GM18505 (cell line): ENCODE data around the gene SNCB.
"Not testable (repeated sequence)": the region's sequence is repeated elsewhere in the genome, so short reads cannot be mapped to it uniquely, and the experiment has no call there.

Experiments
- ATAC-seq: cut with Tn5 transposase; IDR thresholded peaks from one replicate; pipeline ENCODE4 v1.9.1; 2021; ENCODE audit not compliant: unreplicated experiment
- POLR2A ChIP-seq: IDR thresholded peaks from 4 replicates; pipeline ENCODE4 v1.6.1; 2011; ENCODE audit warnings: borderline replicate concordance; ENCODE audit not compliant: insufficient read depth, insufficient read length; ENCODE audit errors: extremely low read depth

The SNCB gene

DNA sequence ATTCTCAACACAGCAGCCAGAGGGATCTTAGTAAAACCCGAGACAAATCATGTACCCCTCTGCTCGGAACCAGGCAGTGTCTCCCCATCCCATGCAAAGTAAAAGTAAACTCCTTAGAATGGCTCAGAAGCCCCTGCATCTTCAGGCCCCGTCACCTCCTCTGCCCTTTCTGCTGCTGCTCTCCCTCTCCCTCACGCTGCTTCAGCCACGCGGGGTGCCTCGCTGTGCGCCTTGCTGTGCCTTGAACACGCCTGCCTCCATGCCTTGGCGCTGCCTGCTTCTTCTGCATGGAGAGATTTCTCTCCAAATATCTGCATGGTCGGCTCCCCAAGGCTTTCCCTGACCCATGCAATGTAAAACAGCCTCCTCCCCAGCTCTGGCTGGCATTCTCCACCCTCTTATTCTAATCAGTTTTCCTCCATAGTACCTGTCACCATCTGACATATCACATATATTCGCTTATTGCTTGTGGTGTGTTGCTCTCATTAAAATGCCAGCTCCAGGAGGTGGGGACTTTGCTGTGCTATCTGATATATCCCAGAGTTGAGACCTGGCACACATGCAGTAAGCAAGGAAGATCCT, 28.3 kb downstream of the SNCB start:
- ATAC-seq = no peak
- TF ChIP-seq POLR2A = no peak

DNA sequence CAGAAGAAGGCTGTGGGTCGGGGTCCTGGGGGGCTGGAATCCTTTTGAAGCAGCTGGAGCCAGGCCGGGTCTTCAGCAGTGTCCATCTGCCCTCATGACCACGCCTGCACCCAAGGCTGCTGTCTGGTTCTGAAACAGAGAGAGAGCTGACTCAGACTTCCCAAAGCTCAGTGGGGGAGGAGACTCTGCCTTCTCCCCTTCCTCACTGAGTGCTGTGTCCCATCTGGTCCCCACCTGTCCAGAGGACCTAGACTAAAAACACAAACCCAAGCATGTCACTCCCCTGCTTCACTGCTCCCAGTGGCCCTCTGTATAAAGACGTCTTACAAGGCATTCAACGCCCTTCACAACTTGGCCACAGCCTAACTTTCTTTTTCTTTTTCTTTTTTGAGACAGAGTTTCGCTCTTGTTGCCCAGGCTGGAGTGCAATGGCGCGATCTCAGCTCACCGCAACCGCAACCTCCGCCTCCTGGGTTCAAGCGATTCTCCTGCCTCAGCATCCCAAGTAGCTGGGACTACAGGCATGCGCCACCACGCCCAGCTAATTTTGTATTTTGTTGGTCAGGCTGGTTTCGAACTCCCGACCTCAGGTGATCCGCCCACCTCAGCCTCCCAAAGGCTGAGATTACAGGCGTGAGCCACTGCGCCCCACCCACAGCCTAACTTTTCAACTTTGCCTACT, 30.4 kb downstream of the SNCB start:
- ATAC-seq = not testable (repeated sequence)

DNA sequence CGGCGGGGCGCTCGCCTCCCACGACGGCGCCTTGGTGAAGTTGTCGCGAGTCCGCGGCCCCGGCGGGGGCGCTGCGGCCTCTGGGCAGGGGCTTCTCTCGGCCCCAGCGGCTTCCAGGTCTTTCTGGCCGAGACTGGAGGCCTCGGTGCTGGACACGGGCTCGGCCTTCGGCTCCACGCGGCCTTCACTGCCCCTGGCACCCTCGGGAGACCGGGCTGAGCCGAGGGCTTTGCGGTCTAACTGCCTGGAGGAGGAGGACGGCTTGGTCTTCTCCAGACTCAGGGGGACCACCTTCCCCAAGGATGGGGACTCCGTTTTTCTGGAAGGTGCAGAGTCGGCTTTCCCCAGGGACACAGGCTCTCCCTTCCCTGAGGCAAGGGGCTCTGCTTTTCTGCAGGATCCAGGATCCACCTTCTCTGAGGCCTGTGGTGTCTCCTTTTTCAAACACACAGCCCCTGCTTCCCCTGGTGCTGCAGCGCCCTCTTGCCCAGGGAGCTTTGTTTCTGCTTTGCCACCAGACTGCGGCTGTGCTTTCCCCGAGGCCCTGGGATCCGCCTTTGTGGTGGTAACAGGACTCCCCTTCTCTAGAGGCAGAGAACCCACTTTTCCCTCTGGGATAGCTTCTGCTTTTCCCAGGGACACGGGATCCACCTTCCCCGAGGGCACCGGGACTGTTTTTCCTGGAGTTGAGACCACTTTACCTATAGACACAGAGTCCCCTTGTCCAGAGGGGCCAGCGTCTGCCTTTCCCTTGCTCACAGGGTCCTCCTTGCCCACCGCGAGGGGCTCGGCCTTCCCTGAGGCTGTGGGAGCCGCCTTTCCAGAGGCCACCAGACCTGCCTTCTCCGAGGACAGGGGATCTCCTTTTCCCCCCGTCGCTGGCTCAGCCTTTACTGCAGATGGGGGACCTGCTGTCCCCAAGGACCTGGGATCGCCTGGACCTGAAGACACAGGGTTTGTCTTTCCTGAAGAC, 32.6 kb downstream of the SNCB start:
- TF ChIP-seq POLR2A = no peak
- ATAC-seq = no peak

DNA sequence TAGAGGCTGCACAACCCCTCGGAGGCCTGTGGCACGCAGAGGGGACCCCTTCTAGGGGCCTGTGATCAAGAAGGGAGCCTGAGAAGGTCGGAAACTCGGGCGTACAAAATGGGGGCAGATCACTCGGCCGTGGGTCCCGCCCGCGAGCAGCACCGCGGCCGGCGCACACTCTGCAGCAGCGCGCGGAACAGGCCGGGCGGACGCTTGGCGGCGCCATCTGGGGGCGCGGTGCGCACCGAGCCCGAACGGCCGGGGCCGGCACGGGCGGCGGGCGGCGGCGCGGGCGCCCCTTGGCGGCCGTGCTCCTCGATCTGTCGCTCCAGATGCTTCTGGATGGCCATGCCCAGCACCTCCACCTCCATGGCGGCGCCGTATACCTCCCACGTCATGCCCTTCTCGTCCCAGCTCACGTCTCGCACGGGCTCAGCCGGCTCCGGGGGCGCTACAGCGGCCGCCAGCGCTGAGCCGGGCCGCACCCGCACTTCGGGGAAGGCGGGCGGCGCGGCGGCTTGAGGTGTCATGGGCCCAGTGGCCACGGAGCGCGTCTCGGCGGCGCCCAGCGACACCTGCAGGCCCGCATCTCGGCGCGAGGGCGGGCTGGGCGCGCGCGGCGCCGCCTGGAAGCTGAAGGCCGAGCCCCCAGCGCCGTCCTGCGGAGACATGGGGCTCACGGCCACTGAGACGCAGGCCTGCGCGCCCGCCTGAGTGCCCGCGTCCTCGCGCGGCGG, 33.5 kb downstream of the SNCB start:
- ATAC-seq = peak; percentile 61
- TF ChIP-seq POLR2A = no peak

DNA sequence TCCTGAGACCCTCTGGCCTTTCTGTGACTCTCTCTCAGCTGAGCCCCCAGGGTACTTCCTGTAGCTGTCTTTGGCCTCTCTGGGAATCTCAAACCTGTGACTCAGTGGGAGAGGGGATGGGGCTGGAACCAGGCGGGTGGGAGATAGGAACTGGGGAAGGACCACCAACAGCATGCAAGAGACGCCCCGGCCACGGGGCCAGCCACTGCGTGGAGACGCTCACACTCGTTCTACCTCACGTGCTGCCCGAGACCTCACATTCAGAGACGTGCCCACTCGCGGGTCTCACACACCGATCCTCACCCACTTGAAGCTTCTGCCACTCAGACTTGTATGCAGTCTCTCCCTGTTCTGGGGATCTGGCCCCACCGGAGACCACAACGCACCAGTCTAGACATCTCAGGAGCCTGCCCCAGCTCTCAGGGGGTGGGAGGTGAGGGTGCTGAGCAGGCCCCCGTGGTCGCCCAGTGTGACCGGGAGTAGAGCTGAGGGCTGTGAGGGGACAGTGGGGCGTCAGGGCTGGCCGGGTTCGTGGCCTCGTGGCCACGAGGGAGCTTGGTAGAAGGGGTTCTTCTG, 34.2 kb downstream of the SNCB start:
- ATAC-seq = no peak
- TF ChIP-seq POLR2A = no peak

DNA sequence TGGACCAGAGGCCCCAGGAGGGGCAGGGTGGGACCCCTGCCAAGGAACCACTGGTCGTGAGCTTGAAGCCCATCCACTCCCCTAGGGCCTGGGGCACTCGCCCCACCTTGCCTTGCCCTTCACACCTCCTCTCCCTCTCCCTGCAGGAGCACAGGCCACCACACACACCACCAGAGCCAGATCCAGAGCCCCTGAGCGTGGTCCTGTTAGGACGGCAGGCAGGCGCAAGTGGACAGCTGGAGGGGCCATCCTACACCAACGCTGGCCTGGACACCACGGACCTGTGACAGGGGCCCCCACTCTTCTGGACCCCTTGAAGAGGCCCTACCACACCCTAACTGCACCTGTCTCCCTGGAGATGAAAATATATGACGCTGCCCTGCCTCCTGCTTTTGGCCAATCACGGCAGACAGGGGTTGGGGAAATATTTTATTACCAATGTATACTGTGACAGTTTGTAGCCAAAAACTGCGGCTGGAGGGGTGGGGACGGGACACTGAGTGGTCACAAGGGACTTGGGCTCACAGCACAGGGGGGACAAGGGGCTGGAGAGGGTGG, 34.9 kb downstream of the SNCB start:
- TF ChIP-seq POLR2A = no peak
- ATAC-seq = no peak

DNA sequence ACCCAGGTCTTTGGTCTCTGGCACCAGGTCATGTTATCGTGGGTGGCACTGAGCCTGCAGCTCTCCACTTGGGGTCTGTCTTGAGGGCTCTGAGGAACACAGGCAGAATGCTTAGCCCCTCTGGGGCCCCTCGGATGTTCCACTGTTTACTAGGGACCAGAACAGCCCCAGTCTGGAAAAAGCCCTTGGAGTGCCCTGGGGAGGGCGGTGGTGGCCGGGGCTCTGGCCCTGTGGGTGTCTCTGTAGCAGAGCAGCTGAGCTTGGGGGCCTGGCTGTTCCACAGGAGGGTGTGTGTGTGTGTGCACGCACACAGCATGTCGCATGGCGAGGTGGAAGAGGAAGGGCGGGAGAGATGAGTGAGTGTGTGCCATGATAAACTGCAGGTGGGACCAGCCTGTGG, 35.8 kb downstream of the SNCB start:
- ATAC-seq = no peak

DNA sequence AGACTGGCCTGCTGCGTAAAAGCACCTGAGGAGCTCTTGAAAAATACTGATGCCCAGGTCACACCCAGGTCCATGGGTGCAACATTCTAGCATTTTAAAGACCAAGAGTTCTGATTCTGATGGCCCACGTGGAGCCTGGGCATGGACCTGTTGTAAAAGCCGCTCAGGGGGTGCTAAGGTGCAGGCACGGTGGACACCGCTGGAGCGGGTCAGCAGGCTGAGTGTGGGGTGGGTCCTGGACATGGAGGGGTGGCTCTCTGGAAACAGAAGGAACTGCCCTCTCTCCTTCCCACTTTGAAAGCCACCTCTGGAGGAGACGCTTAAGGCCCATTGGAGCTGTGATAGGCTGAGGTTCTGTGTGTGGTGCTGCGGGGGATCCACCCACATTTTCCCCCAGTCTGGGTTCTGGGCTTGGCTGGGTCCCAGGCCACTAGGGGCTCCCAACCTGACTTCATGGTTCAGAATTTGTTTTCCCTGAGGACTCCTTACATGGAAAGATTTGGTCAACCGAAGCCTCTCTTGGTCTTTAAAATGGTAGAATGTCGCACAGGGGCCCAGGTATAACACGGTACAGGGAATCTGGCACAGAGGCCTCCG, 37.0 kb downstream of the SNCB start:
- TF ChIP-seq POLR2A = no peak
- no peak for ATAC-seq

More for the DNA sequence above, 35.8 kb downstream of the SNCB start:
- TF ChIP-seq POLR2A = no peak

DNA sequence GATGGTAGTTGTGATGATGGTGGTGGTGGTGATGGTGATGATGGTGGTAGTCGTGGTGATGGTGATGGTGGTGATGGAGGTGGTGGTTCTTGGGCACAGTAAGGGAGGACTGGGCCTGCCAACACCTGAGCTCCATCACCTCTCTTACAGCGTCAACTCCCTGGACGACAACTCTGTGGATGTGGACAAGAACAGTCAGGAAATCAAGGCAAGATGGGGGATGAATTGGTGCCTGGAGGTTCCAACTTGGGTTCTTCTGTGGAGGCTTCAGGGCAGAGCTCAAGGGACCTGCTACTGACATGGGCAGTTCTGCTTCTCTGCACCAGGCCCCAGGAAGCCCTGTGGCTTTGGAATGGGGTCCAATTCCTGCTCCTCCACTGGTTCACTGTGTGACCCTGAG, 37.8 kb downstream of the SNCB start:
- no peak for TF ChIP-seq POLR2A
- ATAC-seq = no peak

DNA sequence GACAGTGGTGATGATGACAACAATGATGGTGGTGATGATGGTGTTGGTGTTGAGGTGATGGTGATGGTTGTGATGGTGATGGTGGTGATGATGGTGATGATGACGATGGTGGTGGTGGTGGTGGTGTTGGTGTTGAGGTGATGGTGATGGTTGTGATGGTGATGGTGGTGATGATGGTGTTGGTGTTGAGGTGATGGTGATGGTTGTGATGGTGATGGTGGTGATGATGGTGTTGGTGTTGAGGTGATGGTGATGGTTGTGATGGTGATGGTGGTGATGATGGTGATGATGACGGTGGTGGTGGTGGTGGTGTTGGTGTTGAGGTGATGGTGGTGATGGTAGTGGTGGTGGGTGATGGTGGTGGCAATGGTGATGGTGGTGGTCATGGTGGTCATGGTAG, 38.7 kb downstream of the SNCB start:
- ATAC-seq = not testable (repeated sequence)

DNA sequence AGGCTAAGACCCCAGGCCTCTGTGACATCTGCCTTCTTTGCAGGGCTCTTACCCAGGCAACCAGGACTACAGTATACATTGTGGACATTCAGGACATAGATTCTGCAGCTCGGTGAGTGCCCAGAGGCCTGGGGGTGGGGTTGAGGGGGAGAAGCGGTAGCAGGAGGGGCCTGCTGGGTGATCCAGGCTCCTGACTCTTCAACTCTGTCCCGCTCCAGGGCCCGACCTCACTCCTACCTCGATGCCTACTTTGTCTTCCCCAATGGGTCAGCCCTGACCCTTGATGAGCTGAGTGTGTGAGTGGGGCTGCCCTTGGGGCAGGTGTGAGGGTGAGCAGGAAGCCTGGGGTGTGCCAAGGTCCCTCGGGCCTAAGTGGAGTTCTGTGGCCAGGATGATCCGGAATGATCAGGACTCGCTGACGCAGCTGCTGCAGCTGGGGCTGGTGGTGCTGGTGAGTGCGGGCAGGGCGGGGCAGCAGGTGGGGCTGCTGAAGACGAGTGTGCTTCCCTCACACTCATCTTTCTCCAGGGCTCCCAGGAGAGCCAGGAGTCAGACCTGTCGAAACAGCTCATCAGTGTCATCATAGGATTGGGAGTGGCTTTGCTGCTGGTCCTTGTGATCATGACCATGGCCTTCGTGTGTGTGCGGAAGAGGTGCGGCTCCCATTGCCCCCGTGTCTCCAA, 40.2 kb downstream of the SNCB start:
- no peak for ATAC-seq
- no peak for TF ChIP-seq POLR2A
